Measurements from ENCODE around the gene CLDN18. TPM values are rescaled to one million over a fixed set of nuclear protein-coding genes. Genes with fewer than 3 reads are reported as not detected.

The CLDN18 gene
- total RNA-seq, 1 donor from 2014 or later, result not detected

DNA sequence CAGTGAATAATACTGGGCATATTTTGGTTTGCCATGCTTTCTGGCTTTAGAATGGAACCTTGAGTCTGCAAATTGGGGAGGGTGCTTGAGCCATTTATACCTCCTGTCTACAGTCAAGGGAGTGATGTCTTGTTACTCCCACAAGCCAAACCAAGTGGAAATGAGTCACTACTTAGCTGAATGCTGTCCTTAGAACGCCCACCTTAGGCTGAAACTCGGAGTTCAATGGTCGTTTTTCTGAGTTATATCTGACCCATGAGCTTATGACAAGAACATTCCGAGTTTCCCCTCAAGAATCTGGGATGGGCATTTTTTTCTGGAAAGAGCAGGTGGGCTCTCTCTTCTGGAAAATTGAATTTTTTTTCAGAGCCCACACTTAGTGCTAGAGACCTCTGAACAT, 17.4 kb upstream of the CLDN18 start:
- no peaks in the 10 kb centered on the region for H3K36me3 Mint-ChIP-seq (ENCODE audit: unreplicated experiment)
- H3K4me1 Mint-ChIP-seq (ENCODE audit: unreplicated experiment), result no peaks in the 10 kb centered on the region
- H3K27me3 Mint-ChIP-seq (ENCODE audit: unreplicated experiment), result peaks cover 23% of the 10 kb centered on the region
- no peak overlapping the region for H3K27ac Mint-ChIP-seq (ENCODE audit: unreplicated experiment)
- H3K4me3 Mint-ChIP-seq (ENCODE audit: unreplicated experiment), result no peak overlapping the region
- DNase-seq (ENCODE audit: extremely low spot score, unreplicated experiment), result no peak
- H3K9me3 Mint-ChIP-seq (ENCODE audit: unreplicated experiment), result peaks cover 31% of the 10 kb centered on the region
- TF ChIP-seq, protein P1, sequence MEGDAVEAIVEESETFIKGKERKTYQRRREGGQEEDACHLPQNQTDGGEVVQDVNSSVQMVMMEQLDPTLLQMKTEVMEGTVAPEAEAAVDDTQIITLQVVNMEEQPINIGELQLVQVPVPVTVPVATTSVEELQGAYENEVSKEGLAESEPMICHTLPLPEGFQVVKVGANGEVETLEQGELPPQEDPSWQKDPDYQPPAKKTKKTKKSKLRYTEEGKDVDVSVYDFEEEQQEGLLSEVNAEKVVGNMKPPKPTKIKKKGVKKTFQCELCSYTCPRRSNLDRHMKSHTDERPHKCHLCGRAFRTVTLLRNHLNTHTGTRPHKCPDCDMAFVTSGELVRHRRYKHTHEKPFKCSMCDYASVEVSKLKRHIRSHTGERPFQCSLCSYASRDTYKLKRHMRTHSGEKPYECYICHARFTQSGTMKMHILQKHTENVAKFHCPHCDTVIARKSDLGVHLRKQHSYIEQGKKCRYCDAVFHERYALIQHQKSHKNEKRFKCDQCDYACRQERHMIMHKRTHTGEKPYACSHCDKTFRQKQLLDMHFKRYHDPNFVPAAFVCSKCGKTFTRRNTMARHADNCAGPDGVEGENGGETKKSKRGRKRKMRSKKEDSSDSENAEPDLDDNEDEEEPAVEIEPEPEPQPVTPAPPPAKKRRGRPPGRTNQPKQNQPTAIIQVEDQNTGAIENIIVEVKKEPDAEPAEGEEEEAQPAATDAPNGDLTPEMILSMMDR (IDR thresholded peaks at IDR 0.05), result no peak

DNA sequence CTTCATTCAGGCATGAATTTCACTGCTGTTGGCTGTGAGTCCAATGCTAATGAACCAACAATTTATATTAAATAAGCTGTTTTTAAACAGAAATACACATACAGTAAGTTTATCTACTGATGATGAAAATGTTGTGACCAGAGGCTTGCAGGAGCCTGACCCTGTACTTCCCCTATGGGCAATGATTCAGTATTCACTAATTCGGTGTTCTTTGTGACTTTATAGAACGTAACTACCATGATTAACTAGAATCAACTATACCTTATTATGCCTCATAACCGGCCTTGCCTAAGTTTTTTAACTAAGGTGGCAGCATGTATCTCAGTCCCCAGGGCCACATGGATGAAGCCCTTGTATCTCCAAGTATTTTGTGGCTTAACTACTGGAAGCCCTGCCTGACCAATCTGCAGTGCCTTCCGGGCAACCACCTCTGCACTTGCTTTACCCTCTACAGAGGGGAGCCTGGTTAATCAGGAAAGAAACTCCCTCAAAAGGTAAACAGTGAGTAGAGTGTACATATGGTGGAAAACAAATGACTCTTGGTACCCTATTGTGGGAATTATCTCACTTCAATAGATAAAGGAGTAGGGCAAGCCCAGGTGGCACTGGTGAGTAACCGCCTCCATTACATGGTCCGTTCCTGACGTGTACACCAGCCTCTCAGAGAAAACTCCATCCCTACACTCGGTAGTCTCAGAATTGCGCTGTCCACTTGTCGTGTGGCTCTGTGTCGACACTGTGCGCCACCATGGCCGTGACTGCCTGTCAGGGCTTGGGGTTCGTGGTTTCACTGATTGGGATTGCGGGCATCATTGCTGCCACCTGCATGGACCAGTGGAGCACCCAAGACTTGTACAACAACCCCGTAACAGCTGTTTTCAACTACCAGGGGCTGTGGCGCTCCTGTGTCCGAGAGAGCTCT, 11.6 kb upstream of the CLDN18 start:
- TF ChIP-seq, protein P1 (IDR thresholded peaks at IDR 0.05), result no peak
- Mint-ChIP-seq H3K36me3 (ENCODE audit: unreplicated experiment) (no peaks in the 10 kb centered on the region), H3K9me3 (ENCODE audit: unreplicated experiment) (peaks cover 28% of the 10 kb centered on the region), H3K4me1 (ENCODE audit: unreplicated experiment) (no peaks in the 10 kb centered on the region), H3K4me3 (ENCODE audit: unreplicated experiment) (no peak overlapping the region), H3K27me3 (ENCODE audit: unreplicated experiment) (peaks cover 24% of the 10 kb centered on the region), H3K27ac (ENCODE audit: unreplicated experiment) (no peak overlapping the region)
- DNase-seq (ENCODE audit: extremely low spot score, unreplicated experiment), result no peak

DNA sequence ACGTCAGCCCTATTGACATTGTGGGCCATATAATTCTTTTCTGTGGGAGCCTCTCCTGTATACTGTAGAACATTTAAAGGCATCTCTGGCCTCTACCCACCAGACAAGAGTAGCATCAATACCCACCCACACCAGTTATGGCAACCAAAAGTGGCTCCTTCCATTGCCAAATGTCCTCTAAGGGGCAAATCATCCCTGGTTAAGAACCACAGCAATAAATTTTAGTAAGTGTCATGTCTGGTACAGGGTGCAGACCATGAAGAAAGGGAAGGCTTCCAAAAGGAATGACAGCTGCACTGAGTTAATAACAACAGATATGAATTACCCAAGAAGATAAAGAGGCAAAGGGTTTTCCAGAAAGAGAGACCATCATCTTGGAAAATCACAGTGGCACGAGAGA, 6.9 kb upstream of the CLDN18 start:
- Mint-ChIP-seq H3K4me1 (ENCODE audit: unreplicated experiment) (no peaks in the 10 kb centered on the region), H3K27ac (ENCODE audit: unreplicated experiment) (no peak overlapping the region), H3K9me3 (ENCODE audit: unreplicated experiment) (no peaks in the 10 kb centered on the region), H3K4me3 (ENCODE audit: unreplicated experiment) (no peak overlapping the region), H3K36me3 (ENCODE audit: unreplicated experiment) (no peaks in the 10 kb centered on the region), H3K27me3 (ENCODE audit: unreplicated experiment) (peaks cover 8% of the 10 kb centered on the region)
- no peak for DNase-seq (ENCODE audit: extremely low spot score, unreplicated experiment)
- TF ChIP-seq, protein P1 (IDR thresholded peaks at IDR 0.05), result no peak

DNA sequence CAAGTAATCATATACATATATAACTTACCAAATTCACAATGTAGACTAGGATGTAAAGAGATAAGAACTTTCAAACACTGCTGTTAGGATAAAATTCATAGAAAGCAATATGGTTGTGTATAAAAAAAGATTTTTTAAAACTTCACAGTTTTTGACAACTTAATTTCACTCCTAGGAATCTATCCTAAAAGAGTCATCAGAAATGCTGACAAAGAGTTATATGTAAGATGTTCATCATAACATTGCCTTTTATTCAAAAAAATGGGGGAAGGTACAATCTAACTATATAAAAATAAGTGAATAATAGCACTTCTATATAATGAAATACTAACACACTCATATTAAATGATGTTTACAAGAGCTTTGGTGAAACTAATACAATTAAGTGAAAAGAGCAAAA, 4.3 kb upstream of the CLDN18 start:
- no peak for DNase-seq (ENCODE audit: extremely low spot score, unreplicated experiment)
- peaks cover 3% of the 10 kb centered on the region for H3K4me1 Mint-ChIP-seq (ENCODE audit: unreplicated experiment)
- H3K27ac Mint-ChIP-seq (ENCODE audit: unreplicated experiment), result no peak overlapping the region
- TF ChIP-seq, protein P1 (IDR thresholded peaks at IDR 0.05), result no peak
- no peaks in the 10 kb centered on the region for H3K9me3 Mint-ChIP-seq (ENCODE audit: unreplicated experiment)
- peaks cover 3% of the 10 kb centered on the region for H3K36me3 Mint-ChIP-seq (ENCODE audit: unreplicated experiment)
- H3K27me3 Mint-ChIP-seq (ENCODE audit: unreplicated experiment), result no peaks in the 10 kb centered on the region
- no peak overlapping the region for H3K4me3 Mint-ChIP-seq (ENCODE audit: unreplicated experiment)

DNA sequence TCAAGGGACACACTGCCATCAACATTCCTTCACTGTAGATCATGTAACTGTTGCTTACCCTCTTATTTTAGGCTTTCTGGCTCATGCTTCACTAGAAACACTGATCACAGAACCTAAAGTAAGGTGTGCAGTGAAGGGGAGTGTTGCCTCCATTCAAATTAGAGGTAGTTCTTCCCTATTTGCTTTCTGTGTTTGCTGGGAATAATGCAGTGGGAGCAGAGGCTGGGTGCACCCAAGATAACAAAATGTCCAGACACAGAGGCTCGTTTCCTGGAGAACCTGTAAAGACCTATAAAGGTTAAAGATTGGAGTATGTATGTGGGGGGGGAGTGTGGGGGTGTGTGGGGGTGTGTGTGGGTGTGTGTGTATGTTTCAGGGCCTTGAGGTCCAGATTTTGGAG, 2.1 kb upstream of the CLDN18 start:
- Mint-ChIP-seq H3K27ac (ENCODE audit: unreplicated experiment) (no peak overlapping the region), H3K4me3 (ENCODE audit: unreplicated experiment) (no peak overlapping the region), H3K9me3 (ENCODE audit: unreplicated experiment) (no peaks in the 10 kb centered on the region), H3K4me1 (ENCODE audit: unreplicated experiment) (peaks cover 3% of the 10 kb centered on the region), H3K27me3 (ENCODE audit: unreplicated experiment) (no peaks in the 10 kb centered on the region), H3K36me3 (ENCODE audit: unreplicated experiment) (peaks cover 3% of the 10 kb centered on the region)
- TF ChIP-seq, protein P1 (IDR thresholded peaks at IDR 0.05), result no peak
- DNase-seq (ENCODE audit: extremely low spot score, unreplicated experiment), result no peak
